K562 (cell line): ENCODE data around the gene KRT28. TPM values are rescaled to one million over a fixed set of nuclear protein-coding genes. Genes with fewer than 3 reads are reported as not detected.

ENCODE experiments used
- ATAC-seq: fragments of 200-7000 bp; cut with Tn5 transposase; 3 replicates; pipeline ENCODE4 v1.9.1; 2020; ENCODE audit warnings: moderate library complexity
- BruUV-seq: library from RNA; stranded (reverse); fragments of 400-500 nt; replicated peaks from 2 replicates; lab custom pipeline; 2021; lab: Mats Ljungman, UMichigan
- CTCF ChIA-PET: fragments of 300-600 bp; formaldehyde crosslinking; extraction: SDS; loops from one replicate; lab custom pipeline; 2021; ENCODE audit warnings: low intra/inter-chr PET ratio; lab: Yijun Ruan, JAX
- POLR2A ChIA-PET: fragments of 300-600, 350-650 bp; sonication (Branson Sonifier 250); formaldehyde crosslinking; extraction: SDS; loops from one replicate; lab custom pipeline; 2021; ENCODE audit warnings: antibody characterized with exemption, inconsistent platforms; lab: Yijun Ruan, JAX
- DNase-seq, 4 experiments: peaks; one replicate each; pipeline versions ENCODE4 v3.0.0 to v3.0.0-alpha.2; 2011 to 2018; ENCODE audit warnings: low spot score in 3 of 4, mixed read lengths in 3 of 4; ENCODE audit errors: extremely low read depth in 1 of 4
- FAIRE-seq: peaks from 2 replicates; lab custom pipeline; 2011; peaks lifted over from hg19 to GRCh38; lab: Jason Lieb, UNC
- H2AFZ ChIP-seq: 2 replicates; pipeline ENCODE4 v1.6.0; 2011; ENCODE audit warnings: low read depth, low read length, control low read depth, inconsistent platforms
- H3K27ac ChIP-seq: fragments of 200-600 bp; 3 replicates; pipeline ENCODE4 v1.8.0; 2011; ENCODE audit warnings: low read depth, mild to moderate bottlenecking, control low read depth, inconsistent platforms, low read length, moderate library complexity, mixed read lengths; ENCODE audit errors: extremely low read depth
- H3K27me3 ChIP-seq, 2 experiments: fragments of 300-600 bp in 1 of 2; 2 replicates in 1 of 2; 3 replicates in 1 of 2; pipeline versions ENCODE4 v1.6.0 to v1.8.0; 2011; ENCODE audit warnings: inconsistent platforms in 2 of 2, low read length in 2 of 2, mild to moderate bottlenecking in 1 of 2, mixed read lengths in 1 of 2, moderate library complexity in 1 of 2; ENCODE audit not compliant: control insufficient read depth in 2 of 2, insufficient read depth in 2 of 2
- H3K36me3 ChIP-seq: fragments of 300-600 bp; 3 replicates; pipeline ENCODE4 v1.8.0; 2011; ENCODE audit warnings: mild to moderate bottlenecking, low read length, inconsistent platforms; ENCODE audit not compliant: control insufficient read depth, insufficient read depth
- H3K4me1 ChIP-seq, 2 experiments: fragments of 200-600 bp in 1 of 2; replicated peaks in 1 of 2; 2 replicates in 1 of 2; 3 replicates in 1 of 2; pipeline versions ENCODE4 v1.5.1 to v1.8.0; 2011; ENCODE audit warnings: inconsistent platforms in 2 of 2, low read length in 2 of 2, mild to moderate bottlenecking in 1 of 2, mixed read lengths in 1 of 2, moderate library complexity in 1 of 2; ENCODE audit not compliant: control insufficient read depth in 2 of 2, insufficient read depth in 2 of 2
- H3K4me2 ChIP-seq: 2 replicates; pipeline ENCODE4 v1.6.1; 2011; ENCODE audit warnings: low read length, control low read depth, inconsistent platforms, mixed read lengths; ENCODE audit not compliant: insufficient read depth
- H3K4me3 ChIP-seq: fragments of 200-600 bp; sonication (generic), shearing (Covaris generic); 2 replicates; pipeline ENCODE4 v1.5.1; 2016; ENCODE audit warnings: control low read depth, inconsistent platforms
- H3K79me2 ChIP-seq: fragments of 200-600 bp; 3 replicates; pipeline ENCODE4 v1.8.0; 2011; ENCODE audit warnings: low read length, inconsistent platforms; ENCODE audit not compliant: control insufficient read depth, insufficient read depth
- H3K9ac ChIP-seq, 2 experiments: 2 replicates each; pipeline versions ENCODE4 v1.6.0 to v1.6.1; 2011; ENCODE audit warnings: low read depth in 2 of 2, low read length in 2 of 2, control low read depth in 1 of 2, inconsistent platforms in 1 of 2, mild to moderate bottlenecking in 1 of 2, mixed read lengths in 1 of 2; ENCODE audit not compliant: insufficient read depth in 1 of 2
- H3K9me1 ChIP-seq: one replicate; pipeline ENCODE4 v1.6.0; 2011; ENCODE audit warnings: inconsistent platforms, mild to moderate bottlenecking, low read length, moderate library complexity; ENCODE audit not compliant: control insufficient read depth, insufficient read depth
- H3K9me3 ChIP-seq: replicated peaks from 2 replicates; pipeline ENCODE4 v1.5.1; 2011; ENCODE audit warnings: low read depth, low read length, inconsistent platforms; ENCODE audit not compliant: control insufficient read depth, insufficient read depth
- H4K20me1 ChIP-seq: replicated peaks from 2 replicates; pipeline ENCODE4 v1.6.1; 2011; ENCODE audit warnings: low read length, inconsistent platforms, mixed read lengths; ENCODE audit not compliant: control insufficient read depth, insufficient read depth
- BHLHE40 ChIP-seq: IDR thresholded peaks from 2 replicates; pipeline ENCODE4 v1.6.1; 2011; ENCODE audit warnings: low read length, improper control_type of control experiment
- BMI1 ChIP-seq: fragments of 150-350 bp; IDR thresholded peaks from 2 replicates; pipeline ENCODE4 v1.6.1; 2014; ENCODE audit warnings: low read length
- COPS2 ChIP-seq: fragments of 450-650 bp; conservative IDR thresholded peaks from 2 replicates; pipeline ENCODE4 v1.6.1; 2016; ENCODE audit warnings: mild to moderate bottlenecking, moderate library complexity
- ELF2 ChIP-seq: fragments of 250-450 bp; sonication (Bioruptor Pico); IDR thresholded peaks from 2 replicates; pipeline ENCODE4 v1.5.0; 2021; ENCODE audit warnings: mild to moderate bottlenecking
- KDM5B ChIP-seq: fragments of 200-600 bp; sonication (generic); IDR thresholded peaks from 2 replicates; pipeline ENCODE4 v1.6.1; 2012; ENCODE audit warnings: low read depth, mild to moderate bottlenecking, moderate library complexity, low read length, control low read depth, inconsistent platforms; ENCODE audit not compliant: insufficient replicate concordance
- MTA2 ChIP-seq: fragments of 450-650 bp; IDR thresholded peaks from 2 replicates; pipeline ENCODE4 v1.6.1; 2016; ENCODE audit warnings: low read depth
- MYC ChIP-seq, 2 experiments: fragments of 250-450 bp in 1 of 2; sonication (Bioruptor Pico) in 1 of 2; IDR thresholded peaks; 2 replicates each; pipeline versions ENCODE4 v1.5.1 to v1.6.1; 2012 to 2021; ENCODE audit warnings: low read depth in 2 of 2, borderline replicate concordance in 1 of 2, improper control_type of control experiment in 1 of 2, low read length in 1 of 2, mild to moderate bottlenecking in 1 of 2, moderate library complexity in 1 of 2
- NRF1 ChIP-seq, 2 experiments: fragments of 450-650 bp; IDR thresholded peaks in 1 of 2; conservative IDR thresholded peaks in 1 of 2; 2 replicates each; pipeline ENCODE4 v1.6.1; 2014; ENCODE audit warnings: mild to moderate bottlenecking in 2 of 2
- POLR2AphosphoS2 ChIP-seq: IDR thresholded peaks from 2 replicates; pipeline ENCODE4 v1.6.1; 2012; ENCODE audit warnings: low read length, improper control_type of control experiment
- POLR2AphosphoS5 ChIP-seq: IDR thresholded peaks from 2 replicates; pipeline ENCODE4 v1.6.1; 2011; ENCODE audit warnings: mild to moderate bottlenecking, low read depth, low read length, moderate library complexity; ENCODE audit not compliant: control insufficient read depth, insufficient read depth
- POLR2B ChIP-seq: fragments of 450-650 bp; IDR thresholded peaks from 2 replicates; pipeline ENCODE4 v1.6.1; 2018; ENCODE audit warnings: low read depth; ENCODE audit not compliant: partially characterized antibody
- RHOXF2B ChIP-seq: fragments of 250-450 bp; sonication (Bioruptor Pico); conservative IDR thresholded peaks from 2 replicates; pipeline ENCODE4 v1.5.1; 2021
- SAFB ChIP-seq: fragments of 200-400 bp; formaldehyde crosslinking; IDR thresholded peaks from 2 replicates; pipeline ENCODE4 v1.6.1; 2017; ENCODE audit warnings: low read depth, low read length, borderline replicate concordance
- SMAD4 ChIP-seq: fragments of 250-450 bp; sonication (Bioruptor Pico); conservative IDR thresholded peaks from 2 replicates; pipeline ENCODE4 v1.8.0; 2021; ENCODE audit warnings: inconsistent platforms, mild to moderate bottlenecking, moderate library complexity
- SUPT5H ChIP-seq: fragments of 450-650 bp; IDR thresholded peaks from 2 replicates; pipeline ENCODE4 v1.6.1; 2016
- TAF1 ChIP-seq: IDR thresholded peaks from 2 replicates; pipeline ENCODE4 v1.6.1; 2011; ENCODE audit warnings: mild to moderate bottlenecking, low read length, moderate library complexity; ENCODE audit not compliant: insufficient read depth, control insufficient read depth, severe bottlenecking; ENCODE audit errors: extremely low read depth
- ZNF561 ChIP-seq: fragments of 450-650 bp; formaldehyde crosslinking; conservative IDR thresholded peaks from 2 replicates; pipeline ENCODE4 v1.4.0; 2020; ENCODE audit warnings: mild to moderate bottlenecking, moderate library complexity
- WGBS: fragments of 100-300 bp; shearing (Covaris generic); methylation state at CpG from one replicate; pipeline ENCODE4 v1.1.6; 2016; ENCODE audit warnings: low coverage, mixed read lengths; ENCODE audit not compliant: insufficient coverage; ENCODE audit errors: missing lambda C conversion rate; 5-methylcytosine and 5-hydroxymethylcytosine counted together
- in situ Hi-C: fragments of 300-500 bp; cut with MboI; formaldehyde crosslinking; loops from 4 replicates; pipeline ENCODE4 v1.15.0; 2018; ENCODE audit warnings: inconsistent platforms, mixed read lengths
- intact Hi-C: fragments of 100-400 bp; cut with micrococcal nuclease; formaldehyde crosslinking; loops from 2 replicates; pipeline ENCODE4 v1.14.2; 2022
- polyA plus RNA-seq, 8 experiments: library from polyadenylated mRNA; depleted of rRNA in 4 of 8; stranded (reverse) in 5 of 8; unstranded in 3 of 8; fragments of >200 nt; fragmentation: Nextera tagmentation in 2 of 8; fragmentation: Illumina TruSeq in 1 of 8; extraction: Ambion mirVana in 2 of 8; extraction: Trizol in 1 of 8; gene quantifications; 2 replicates each; pipeline versions ENCODE4 v1.2.1 to v1.2.3, GENCODE V29; 2011 to 2014; ENCODE audit warnings: inconsistent platforms in 1 of 8, missing spikeins in 1 of 8
- total RNA-seq, 7 experiments: library from RNA; depleted of rRNA in 6 of 7; stranded (reverse); fragments of >200 nt in 6 of 7; fragmentation: Illumina TruSeq in 2 of 7; extraction: Trizol in 2 of 7; gene quantifications; 2 replicates each; pipeline versions ENCODE4 v1.2.1 to v1.2.3, GENCODE V29; 2011 to 2021; ENCODE audit warnings: low replicate concordance in 1 of 7
- TF ChIP-seq, protein P1 (sequence below): IDR thresholded peaks from 2 replicates; pipeline ENCODE4 v1.6.1; 2014; ENCODE audit warnings: antibody characterized with exemption
- TF ChIP-seq, protein P2 (sequence below), 2 experiments: fragments of 450-650 bp; conservative IDR thresholded peaks; 2 replicates each; pipeline ENCODE4 v1.6.1; 2017; ENCODE audit warnings: mild to moderate bottlenecking in 2 of 2, moderate library complexity in 2 of 2

Gene KRT28
- total and polyA plus RNA-seq, 9 of the 15 experiments (the other 6 are each of a cell fraction or from before 2014, with no cell fraction given), result not detected

DNA sequence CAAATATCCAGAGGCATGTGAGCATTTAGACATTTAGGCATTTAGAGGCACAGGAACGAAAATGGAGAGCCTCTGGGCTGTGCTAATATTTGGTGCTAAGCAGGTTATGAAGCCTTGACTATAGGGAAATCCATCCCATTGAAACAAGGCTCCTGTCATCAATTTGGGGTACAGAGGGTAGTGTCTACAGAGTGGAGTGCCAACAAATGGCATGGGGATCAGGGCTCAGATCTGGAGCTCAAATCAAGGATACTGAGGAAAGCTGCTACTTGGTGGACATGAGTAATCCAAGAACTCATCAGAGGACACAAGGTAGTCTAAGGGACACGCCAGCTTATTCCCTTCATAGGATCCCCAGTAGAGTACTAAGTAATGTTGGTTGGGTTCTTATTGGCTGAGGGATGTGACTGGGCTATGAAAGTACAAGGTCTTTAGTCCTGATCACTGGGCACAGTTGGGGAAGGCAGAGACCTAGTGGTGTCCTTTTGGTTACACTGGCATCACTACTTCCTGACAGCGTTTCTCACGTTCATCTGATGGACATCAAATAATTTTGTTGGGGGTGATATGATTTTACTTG, 17.4 kb upstream of the KRT28 start:
- H3K4me1 ChIP-seq, result peaks cover 9 to 29% of the 10 kb centered on the region in 2 experiments
- intact Hi-C loops, result loop anchor here (5.0 kb wide), 1 partner anchor 850 kb away; no protein-coding TSS in a partner anchor
- peaks cover 5% of the 10 kb centered on the region for H3K9me1 ChIP-seq
- WGBS, result 70% methylated on average over 4 of the region's 4 CpGs
- H3K9me3 ChIP-seq, result no peaks in the 10 kb centered on the region
- ATAC-seq, result peak; percentile 3; the same call in 1 of the 3 replicates
- FAIRE-seq, result no peak
- H2AFZ ChIP-seq, result no peak overlapping the region
- peak overlapping the region; percentile 65 for H3K27ac ChIP-seq
- H3K27me3 ChIP-seq, result no peaks in the 10 kb centered on the region
- CTCF ChIA-PET, result no interaction called here
- POLR2A ChIA-PET, result interaction anchor here (0.6 to 1.2 kb wide), 4 partner anchors 9 to 711 kb away, joined by 3 to 4 read pairs (median 3); no protein-coding TSS in a partner anchor
- in situ Hi-C loops, result no loop called here
- H3K36me3 ChIP-seq, result peaks cover 29% of the 10 kb centered on the region
- H3K4me3 ChIP-seq, result peak overlapping the region; percentile 67; the same call in 1 of the 2 replicates
- peak overlapping the region in 1 of 2 experiments; percentile 97; a peak in 2 of 4 replicates for H3K9ac ChIP-seq
- peaks cover 52% of the 10 kb centered on the region for H3K79me2 ChIP-seq
- DNase-seq, result no peak
- no peaks in the 10 kb centered on the region for H4K20me1 ChIP-seq
- no TSS peak for BruUV-seq
- H3K4me2 ChIP-seq, result peak overlapping the region; percentile 63
- TF ChIP-seq RHOXF2B (CRISPR knock-in tag) (no peak), SAFB (no peak), ELF2 (no peak), ZNF561 (CRISPR knock-in tag) (no peak), COPS2 (no peak), NRF1 (conservative IDR thresholded peaks at IDR 0.05 in 1 of 2, IDR thresholded peaks at IDR 0.05 in 1 of 2) (no peak), SMAD4 (CRISPR knock-in tag) (no peak), POLR2AphosphoS5 (0 out of 2 replicates have a peak, but pooled peaks have one; percentile 15), POLR2B (peak; percentile 64), POLR2AphosphoS2 (peak; percentile 90), KDM5B (peak; percentile 52), MYC (IDR thresholded peaks at IDR 0.05; ENCODE audit: low read depth, low read length) (no peak), MYC (CRISPR knock-in tag; IDR thresholded peaks at IDR 0.05; ENCODE audit: borderline replicate concordance, low read depth) (no peak), MTA2 (no peak), TAF1 (no peak), SUPT5H (peak; percentile 69), BHLHE40 (no peak), BMI1 (no peak)
- TF ChIP-seq, protein P1, sequence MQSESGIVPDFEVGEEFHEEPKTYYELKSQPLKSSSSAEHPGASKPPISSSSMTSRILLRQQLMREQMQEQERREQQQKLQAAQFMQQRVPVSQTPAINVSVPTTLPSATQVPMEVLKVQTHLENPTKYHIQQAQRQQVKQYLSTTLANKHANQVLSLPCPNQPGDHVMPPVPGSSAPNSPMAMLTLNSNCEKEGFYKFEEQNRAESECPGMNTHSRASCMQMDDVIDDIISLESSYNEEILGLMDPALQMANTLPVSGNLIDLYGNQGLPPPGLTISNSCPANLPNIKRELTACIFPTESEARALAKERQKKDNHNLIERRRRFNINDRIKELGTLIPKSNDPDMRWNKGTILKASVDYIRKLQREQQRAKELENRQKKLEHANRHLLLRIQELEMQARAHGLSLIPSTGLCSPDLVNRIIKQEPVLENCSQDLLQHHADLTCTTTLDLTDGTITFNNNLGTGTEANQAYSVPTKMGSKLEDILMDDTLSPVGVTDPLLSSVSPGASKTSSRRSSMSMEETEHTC, result no peak
- TF ChIP-seq, protein P2, sequence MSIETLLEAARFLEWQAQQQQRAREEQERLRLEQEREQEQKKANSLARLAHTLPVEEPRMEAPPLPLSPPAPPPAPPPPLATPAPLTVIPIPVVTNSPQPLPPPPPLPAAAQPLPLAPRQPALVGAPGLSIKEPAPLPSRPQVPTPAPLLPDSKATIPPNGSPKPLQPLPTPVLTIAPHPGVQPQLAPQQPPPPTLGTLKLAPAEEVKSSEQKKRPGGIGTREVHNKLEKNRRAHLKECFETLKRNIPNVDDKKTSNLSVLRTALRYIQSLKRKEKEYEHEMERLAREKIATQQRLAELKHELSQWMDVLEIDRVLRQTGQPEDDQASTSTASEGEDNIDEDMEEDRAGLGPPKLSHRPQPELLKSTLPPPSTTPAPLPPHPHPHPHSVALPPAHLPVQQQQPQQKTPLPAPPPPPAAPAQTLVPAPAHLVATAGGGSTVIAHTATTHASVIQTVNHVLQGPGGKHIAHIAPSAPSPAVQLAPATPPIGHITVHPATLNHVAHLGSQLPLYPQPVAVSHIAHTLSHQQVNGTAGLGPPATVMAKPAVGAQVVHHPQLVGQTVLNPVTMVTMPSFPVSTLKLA (conservative IDR thresholded peaks at IDR 0.05), result no peak
